A673 (cell line): ENCODE measurements around the gene GPR89A. TPM values are rescaled to one million over a fixed set of nuclear protein-coding genes. Genes with fewer than 3 reads are reported as not detected.
"Not testable (repeated sequence)": the region's sequence is repeated elsewhere in the genome, so short reads cannot be mapped to it uniquely, and the experiment has no call there.

Source experiments
- Bru-seq: library from RNA; stranded (reverse); fragments of 400-500 nt; gene quantifications from one replicate; lab custom pipeline; 2021; lab: Mats Ljungman, UMichigan
- BruChase-seq, 2 experiments: library from RNA; stranded (reverse); fragments of 400-500 nt; gene quantifications; one replicate each; lab custom pipeline; 2021; lab: Mats Ljungman, UMichigan
- BruUV-seq: library from RNA; stranded (reverse); fragments of 400-500 nt; replicated peaks from 2 replicates; lab custom pipeline; 2021; lab: Mats Ljungman, UMichigan
- CTCF ChIA-PET: fragments of 300-600 bp; sonication (Branson Sonifier 250); formaldehyde crosslinking; loops from one replicate; lab custom pipeline; 2022; ENCODE audit warnings: antibody characterized with exemption; lab: Charles Lee
- POLR2A ChIA-PET: fragments of 300-600 bp; sonication (Branson Sonifier 250); formaldehyde crosslinking; loops from one replicate; lab custom pipeline; 2022; ENCODE audit warnings: antibody characterized with exemption; ENCODE audit not compliant: low non-redundant PET; lab: Charles Lee
- DNase-seq: peaks from one replicate; pipeline ENCODE4 v3.0.0-alpha.2; 2015; ENCODE audit warnings: low spot score
- H3K27ac ChIP-seq: fragments of 200-600 bp; sonication (generic); 2 replicates; pipeline ENCODE4 v1.5.1; 2016; ENCODE audit warnings: mixed run types, low read depth, mild to moderate bottlenecking, mixed read lengths, antibody characterized with exemption, low read length; ENCODE audit not compliant: poor library complexity, severe bottlenecking
- H3K27me3 ChIP-seq: fragments of 200-600 bp; sonication (generic); replicated peaks from 2 replicates; pipeline ENCODE4 v1.6.1; 2017; ENCODE audit warnings: mixed run types, low read depth, mild to moderate bottlenecking, mixed read lengths, antibody characterized with exemption, low read length; ENCODE audit not compliant: insufficient read depth, poor library complexity
- H3K36me3 ChIP-seq: fragments of 200-600 bp; sonication (generic); 2 replicates; pipeline ENCODE4 v1.6.1; 2016; ENCODE audit warnings: mixed run types, mild to moderate bottlenecking, mixed read lengths, antibody characterized with exemption, low read length; ENCODE audit not compliant: insufficient read depth, poor library complexity, severe bottlenecking
- H3K4me1 ChIP-seq: fragments of 200-600 bp; sonication (generic); 2 replicates; pipeline ENCODE4 v1.6.1; 2017; ENCODE audit warnings: mixed run types, mild to moderate bottlenecking, mixed read lengths, antibody characterized with exemption, low read length; ENCODE audit not compliant: insufficient read depth, poor library complexity, severe bottlenecking
- H3K4me3 ChIP-seq: fragments of 200-600 bp; sonication (generic); 2 replicates; pipeline ENCODE4 v1.5.1; 2016; ENCODE audit warnings: low read depth, mixed run types, mild to moderate bottlenecking, mixed read lengths, low read length; ENCODE audit not compliant: poor library complexity, severe bottlenecking
- H3K9me3 ChIP-seq: fragments of 200-600 bp; sonication (generic); 2 replicates; pipeline ENCODE4 v1.6.1; 2016; ENCODE audit warnings: mixed run types, low read depth, mild to moderate bottlenecking, mixed read lengths, antibody characterized with exemption, low read length; ENCODE audit not compliant: poor library complexity, severe bottlenecking
- intact Hi-C: fragments of 100-400 bp; cut with micrococcal nuclease; formaldehyde crosslinking; loops from one replicate; pipeline ENCODE4 v1.10.0; 2022; ENCODE audit not compliant: unreplicated experiment
- long read RNA-seq: library from polyadenylated mRNA; stranded (forward); transcript quantifications from one replicate; pipeline ENCODE4 v2.0.0, GENCODE V29; 2022
- total RNA-seq: library from RNA; stranded (reverse); gene quantifications from 2 replicates; pipeline ENCODE4 v1.2.3, GENCODE V29; 2021

The GPR89A gene
- total RNA-seq (31.3 and 32.4 TPM in 2 replicates), Bru-seq, nascent RNA (percentile 77 among the genes with signal in this experiment), BruChase-seq, experiment 1, labeled RNA remaining after a 2-hour chase (percentile 69 among the genes with signal in this experiment), BruChase-seq, experiment 2, labeled RNA remaining after a 6-hour chase (percentile 62 among the genes with signal in this experiment)
- long read RNA-seq, transcript GPR89A-201 (14 exons, 2,120 nt): major isoform, 33 of 48 reads
- long read RNA-seq, partial matches to known transcripts: 1 of 48 reads
- long read RNA-seq, other reads (novel, unspliced or antisense): 11 of 48 reads

DNA sequence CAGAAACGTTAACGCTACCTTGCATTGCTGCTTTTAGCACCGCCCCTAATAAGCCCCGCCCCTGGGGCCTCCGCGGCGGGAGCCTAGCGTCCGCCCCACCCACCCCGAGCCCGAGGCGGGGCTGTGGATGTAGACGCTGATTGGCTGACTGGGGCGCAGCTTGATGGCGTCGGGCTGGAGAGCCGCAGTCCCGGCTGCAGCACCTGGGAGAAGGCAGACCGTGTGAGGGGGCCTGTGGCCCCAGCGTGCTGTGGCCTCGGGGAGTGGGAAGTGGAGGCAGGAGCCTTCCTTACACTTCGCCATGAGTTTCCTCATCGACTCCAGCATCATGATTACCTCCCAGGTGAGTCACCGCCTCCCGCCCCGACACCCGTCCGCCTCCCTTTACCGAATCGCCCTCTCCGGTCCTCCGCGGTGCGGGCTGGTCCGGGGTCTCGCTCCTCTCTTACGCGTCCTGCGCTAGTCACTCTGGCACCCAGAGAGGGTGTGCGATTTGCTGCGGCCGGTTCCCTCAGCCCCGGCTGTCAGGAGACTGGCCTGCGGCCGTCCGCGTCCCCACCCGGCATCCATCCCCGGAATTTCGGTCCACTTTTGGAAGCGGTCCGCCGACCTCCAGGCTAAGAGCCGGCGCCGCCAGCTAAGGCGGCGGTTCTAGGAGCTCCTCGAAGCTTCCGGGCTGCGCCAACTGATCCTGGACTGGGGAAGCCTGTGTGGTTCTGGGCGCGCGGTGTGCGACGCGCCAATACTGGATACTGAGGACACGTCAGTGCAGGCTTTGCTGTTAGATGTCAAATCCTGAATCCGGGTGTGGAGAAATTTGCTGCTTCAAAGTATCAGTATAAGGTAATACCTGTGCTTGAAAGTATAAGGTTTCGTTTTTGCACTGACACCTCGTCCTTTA is at the start of gene GPR89A:
GPR89A (plus strand) TSS at position 156 of the 901 bp plus-strand sequence; CDS start at position 302, 146 bp downstream.
- intact Hi-C loops, CTCF ChIA-PET, H3K27me3 ChIP-seq, BruUV-seq, H3K4me1 ChIP-seq, H3K9me3 ChIP-seq, H3K36me3 ChIP-seq, POLR2A ChIA-PET: not testable (repeated sequence)
- Histone ChIP-seq H3K4me3 (peak within 1 kb of the TSS; percentile 66), H3K27ac (peak within 1 kb of the TSS; percentile 64)
- peak; percentile 94 for DNase-seq

- H3K9me3 ChIP-seq, H3K36me3 ChIP-seq, POLR2A ChIA-PET, H3K4me1 ChIP-seq, DNase-seq, H3K27me3 ChIP-seq, H3K4me3 ChIP-seq, CTCF ChIA-PET, BruUV-seq, intact Hi-C loops, H3K27ac ChIP-seq: not testable (repeated sequence)
These were observed 21.0 kb upstream of the GPR89A start for GRCh38 chr1:145586820-145587219.

DNA sequence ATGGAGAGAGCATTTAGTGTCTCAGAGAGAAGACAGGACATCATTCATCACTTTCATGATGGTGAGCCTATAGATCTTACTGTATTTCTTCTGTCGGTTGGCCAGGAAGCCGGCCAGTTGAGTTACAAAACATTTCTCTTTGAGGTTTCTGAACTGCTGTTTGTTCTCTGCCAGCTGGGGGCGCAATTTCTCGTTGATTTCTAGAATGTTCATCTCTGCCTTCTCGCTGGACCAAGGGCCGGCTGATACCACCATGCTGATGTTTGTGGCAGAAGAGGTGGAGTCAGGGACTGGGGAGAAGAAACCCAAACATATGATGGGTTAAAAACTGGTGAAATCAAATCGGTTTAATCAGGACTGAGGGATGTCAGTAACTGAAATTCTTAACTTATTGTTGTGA is 17.0 kb upstream of the GPR89A start:
- H3K36me3 ChIP-seq, POLR2A ChIA-PET, H3K4me1 ChIP-seq, H3K4me3 ChIP-seq, CTCF ChIA-PET, intact Hi-C loops, BruUV-seq, H3K27me3 ChIP-seq, DNase-seq, H3K9me3 ChIP-seq, H3K27ac ChIP-seq: not testable (repeated sequence)

DNA sequence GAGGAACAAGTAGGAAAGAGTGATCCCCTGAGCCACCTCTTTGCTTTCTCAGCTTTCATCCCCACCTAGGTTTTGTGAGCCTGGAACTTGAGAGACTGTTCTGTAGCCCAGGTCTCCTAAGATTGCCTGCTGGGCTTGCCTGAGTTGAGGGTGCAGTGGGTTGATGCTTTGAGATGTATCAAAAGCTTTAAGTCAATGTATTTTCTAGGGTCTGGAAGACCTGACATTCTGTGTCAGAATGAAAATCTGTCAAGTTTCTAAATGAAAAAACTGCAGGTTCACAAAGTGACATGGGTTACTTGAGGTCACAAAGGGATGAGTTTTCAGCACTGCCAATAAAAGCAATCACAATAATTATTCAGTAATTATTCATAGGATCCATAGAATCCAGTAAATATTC is 15.4 kb upstream of the GPR89A start:
- DNase-seq, POLR2A ChIA-PET, H3K27me3 ChIP-seq, H3K27ac ChIP-seq, H3K4me3 ChIP-seq, H3K4me1 ChIP-seq, H3K36me3 ChIP-seq, BruUV-seq, H3K9me3 ChIP-seq, CTCF ChIA-PET, intact Hi-C loops: not testable (repeated sequence)

DNA sequence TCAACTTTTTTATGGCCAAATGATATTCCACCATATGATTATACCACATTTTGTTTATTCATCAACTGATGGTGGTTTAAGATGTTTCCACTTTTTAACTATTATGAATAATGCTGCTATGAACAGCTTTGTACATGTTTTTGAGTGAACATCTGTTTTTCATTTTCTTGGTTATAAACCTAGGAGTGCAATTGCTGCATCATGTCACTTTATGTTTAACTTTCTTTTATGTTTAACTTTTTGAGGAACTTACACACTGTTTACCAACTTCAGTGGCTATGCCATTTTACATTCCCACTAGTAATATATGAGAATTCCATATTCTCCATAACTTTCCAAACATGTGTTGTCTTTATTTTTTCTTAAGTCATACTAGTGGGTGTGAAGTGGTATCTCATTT is 12.4 kb upstream of the GPR89A start:
- BruUV-seq, intact Hi-C loops, H3K36me3 ChIP-seq, H3K27ac ChIP-seq, H3K4me1 ChIP-seq, CTCF ChIA-PET, H3K9me3 ChIP-seq, H3K4me3 ChIP-seq, POLR2A ChIA-PET, DNase-seq, H3K27me3 ChIP-seq: not testable (repeated sequence)

DNA sequence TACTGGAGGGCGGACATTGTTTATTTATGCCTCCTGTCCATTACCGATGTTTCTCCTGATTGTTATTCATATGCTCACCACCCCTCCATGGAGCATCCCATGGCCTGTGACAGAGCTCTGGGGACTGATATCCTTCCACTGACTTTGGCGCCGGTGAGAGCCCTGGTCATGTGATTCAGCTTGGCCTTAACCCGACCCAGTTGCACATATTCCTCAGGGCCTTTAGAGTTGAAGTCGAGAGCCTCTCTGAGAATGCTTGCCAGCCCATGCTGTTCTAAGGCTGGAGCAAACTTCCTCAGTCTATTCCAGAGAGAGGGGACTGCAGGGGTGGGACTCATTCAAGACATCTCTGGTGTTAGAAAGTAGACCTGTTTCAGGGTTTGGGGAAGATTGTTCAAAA is 11.6 kb upstream of the GPR89A start:
- H3K36me3 ChIP-seq, H3K27me3 ChIP-seq, H3K27ac ChIP-seq, H3K4me3 ChIP-seq, DNase-seq, BruUV-seq, intact Hi-C loops, CTCF ChIA-PET, H3K9me3 ChIP-seq, POLR2A ChIA-PET, H3K4me1 ChIP-seq: not testable (repeated sequence)

GRCh38 chr1:145599426-145599825 is 8.4 kb upstream of the GPR89A start:
- H3K27ac ChIP-seq, POLR2A ChIA-PET: not testable (repeated sequence)

More at GRCh38 chr1:145599426-145599825, 8.4 kb upstream of the GPR89A start:
- H3K4me1 ChIP-seq, H3K36me3 ChIP-seq, BruUV-seq, intact Hi-C loops, DNase-seq, H3K9me3 ChIP-seq, H3K4me3 ChIP-seq, CTCF ChIA-PET, H3K27me3 ChIP-seq: not testable (repeated sequence)
